Hematopoietic multipotent progenitor cell treated with erythropoietin and hydrocortisone succinate and interleukin-3 and kit ligand, for 8 days (in vitro differentiated cells): ENCODE results near the gene RABEP1.
"Not testable (repeated sequence)": the region's sequence is repeated elsewhere in the genome, so short reads cannot be mapped to it uniquely, and the experiment has no call there.

ENCODE experiments used
- DNase-seq: peaks from one replicate; pipeline ENCODE4 v3.0.0-alpha.2; 2015

The RABEP1 gene

GRCh38 chr17:5281814-5282641, at the start of gene RABEP1:
TSS of gene RABEP1 (plus strand) at chr17:5282284. CDS start at chr17:5282487, 203 bp downstream.
- DNase-seq = peak; percentile 90

DNA sequence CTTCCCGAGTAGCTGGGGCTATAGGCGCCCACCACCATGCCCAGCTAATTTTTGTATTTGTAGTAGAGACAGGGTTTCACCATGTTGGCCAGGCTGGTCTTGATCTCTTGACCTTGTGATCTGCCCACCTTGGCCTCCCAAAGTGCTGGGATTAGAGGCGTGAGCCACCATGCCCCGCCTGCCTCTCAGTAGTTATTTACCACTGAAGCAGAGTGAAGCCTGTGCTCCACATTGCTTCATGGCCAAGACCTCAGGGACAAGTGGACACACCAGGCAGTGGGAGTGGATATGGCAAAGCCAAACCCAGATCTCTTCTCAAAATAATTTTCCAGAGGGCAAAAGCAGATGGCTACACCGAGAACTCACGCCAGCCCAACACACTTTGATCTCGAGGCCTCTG, 48.6 kb upstream of the RABEP1 start:
- DNase-seq = not testable (repeated sequence)

DNA sequence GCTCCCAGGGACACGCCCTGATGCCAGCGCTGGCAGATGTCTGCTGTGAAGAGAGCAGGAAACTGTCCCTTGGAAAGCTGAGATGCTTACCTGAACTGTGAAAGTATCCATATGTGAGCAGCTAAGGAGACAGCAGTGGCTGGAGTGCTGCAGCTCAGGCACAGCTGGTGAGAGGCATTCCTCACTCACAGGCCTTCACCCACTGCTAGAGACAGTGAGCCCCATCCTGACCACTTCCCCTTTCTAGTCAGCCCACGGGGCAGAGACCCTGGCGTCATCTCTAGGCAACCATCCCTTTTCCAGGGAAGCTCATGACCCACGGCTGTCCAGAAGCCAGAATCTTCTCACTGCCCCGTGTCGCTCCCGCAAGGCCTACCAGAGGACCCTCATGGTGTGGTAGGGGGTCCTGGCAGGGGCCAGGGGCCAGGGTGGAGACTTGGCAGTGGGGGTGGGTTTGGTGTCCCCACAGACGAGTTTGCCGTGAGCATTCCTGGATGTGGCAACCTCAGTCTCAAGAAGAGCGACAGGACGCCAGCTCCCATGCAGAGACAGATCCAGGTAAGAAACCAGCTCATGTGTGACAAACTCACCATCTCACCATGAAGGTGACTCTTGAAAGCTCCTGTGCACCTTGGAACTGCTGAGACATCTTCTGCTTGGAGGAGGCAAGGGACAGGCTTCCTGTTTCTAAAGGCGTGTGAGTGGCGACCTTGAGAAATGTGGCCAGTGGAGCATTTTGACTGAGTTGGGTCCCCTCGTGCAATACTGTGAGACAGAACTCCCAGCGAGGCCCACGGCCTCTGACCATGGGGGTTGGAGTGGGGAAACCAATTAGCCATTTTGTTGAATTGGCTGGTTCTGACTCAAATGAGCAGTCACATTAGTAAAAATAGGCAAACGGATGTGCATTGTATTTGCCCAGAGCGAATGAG, 47.2 kb upstream of the RABEP1 start, which contains the start of gene SCIMP:
Gene SCIMP (minus strand): TSS at position 216 of the 932 bp plus-strand sequence. CDS start 105 bp downstream, at position 111.
- DNase-seq = no peak

- no peak for DNase-seq
Measured at GRCh38 chr17:5236938-5237540, 45.0 kb upstream of the RABEP1 start.

- DNase-seq = peak; percentile 85
Measured at GRCh38 chr17:5237541-5238016, 44.5 kb upstream of the RABEP1 start.

- DNase-seq = no peak
Measured at GRCh38 chr17:5238333-5238732, 43.8 kb upstream of the RABEP1 start.

- DNase-seq = not testable (repeated sequence)
Measured at GRCh38 chr17:5239769-5240168, 42.3 kb upstream of the RABEP1 start.

DNA sequence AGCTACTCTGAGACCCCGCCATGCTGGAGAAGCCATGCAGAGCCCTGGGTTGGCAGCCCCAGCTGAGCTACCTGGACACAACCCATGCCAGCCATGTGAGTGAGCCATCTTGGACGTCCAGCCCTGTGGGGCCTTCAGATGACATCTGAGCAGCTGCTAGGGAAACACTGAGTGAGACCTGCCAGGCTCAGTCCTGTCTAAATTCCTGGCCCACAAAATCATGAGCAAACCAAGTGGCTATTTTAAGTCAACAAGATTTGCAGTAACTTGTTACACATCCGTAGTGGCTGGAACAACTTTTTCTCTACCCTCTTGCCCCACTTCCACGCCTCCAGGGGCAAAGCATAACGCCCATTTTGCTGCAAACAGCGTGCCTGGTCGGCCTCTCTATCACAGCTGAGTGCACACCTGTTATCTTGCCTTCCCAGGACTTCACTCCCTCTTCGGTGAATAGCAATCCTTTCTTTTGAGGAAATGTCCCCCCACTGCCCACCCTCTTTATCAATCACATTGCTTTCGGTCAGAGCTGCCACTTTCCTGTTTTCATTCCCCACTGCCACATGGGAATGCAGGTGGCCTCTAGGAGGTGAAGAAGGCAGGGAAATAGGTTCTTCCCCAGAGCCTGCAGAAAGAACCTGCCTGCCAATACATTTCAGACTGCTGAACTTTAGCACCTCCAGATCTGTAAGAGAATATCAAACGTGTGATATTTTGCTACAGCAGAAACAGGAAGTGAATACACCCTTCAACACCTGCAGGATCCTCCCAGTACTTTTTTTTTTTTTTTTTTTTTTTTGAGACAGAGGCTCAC, 40.0 kb upstream of the RABEP1 start:
- DNase-seq = no peak

DNA sequence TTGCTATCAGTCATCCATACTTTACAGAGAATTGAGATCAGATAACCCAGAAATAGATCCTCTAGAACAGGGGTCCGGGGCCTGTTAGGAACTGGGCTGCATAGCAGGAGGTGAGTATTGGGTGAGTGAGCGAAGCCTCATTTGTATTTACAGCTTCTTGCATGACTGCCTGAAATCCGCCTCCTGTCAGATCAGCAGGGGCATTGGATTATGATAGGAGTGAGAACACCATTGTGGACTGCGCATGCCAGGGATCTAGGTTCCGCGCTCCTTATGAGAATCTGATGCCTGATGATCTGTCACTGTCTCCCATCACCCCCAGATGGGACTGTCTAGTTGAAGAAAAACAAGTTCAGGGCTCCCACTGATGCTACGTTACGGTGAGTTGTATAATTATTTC, 34.5 kb upstream of the RABEP1 start:
- DNase-seq = no peak

DNA sequence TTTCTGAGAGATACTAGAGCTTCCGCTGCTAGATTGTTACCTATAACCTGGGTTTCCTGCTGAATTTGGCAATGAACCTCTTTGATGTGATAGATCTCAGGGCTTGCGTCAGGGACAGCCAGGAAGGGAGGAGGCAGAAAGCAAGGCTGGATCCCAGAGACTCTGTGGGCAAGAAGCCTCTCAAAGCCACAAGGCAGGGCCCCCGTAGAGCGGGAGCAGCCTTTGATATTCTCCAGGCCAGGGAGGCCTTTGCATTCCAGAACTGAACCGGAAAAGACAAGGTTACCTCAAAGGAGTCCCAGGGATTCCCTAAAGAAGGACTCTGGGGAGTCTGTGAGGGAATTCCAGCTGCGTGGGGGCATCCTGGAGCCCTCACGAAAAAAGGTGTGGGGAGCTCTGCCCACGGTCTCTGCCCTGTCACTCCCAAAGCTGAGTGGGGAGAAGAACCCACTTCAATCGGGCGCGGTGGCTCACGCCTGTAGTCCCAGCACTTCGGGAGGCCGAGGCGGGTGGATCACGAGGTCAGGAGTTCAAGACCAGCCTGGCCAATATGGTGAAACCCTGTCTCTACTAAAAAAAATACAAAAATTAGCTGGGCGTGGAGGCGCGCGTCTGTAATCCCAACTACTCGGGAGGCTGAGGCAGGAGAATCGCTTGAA, 33.1 kb upstream of the RABEP1 start:
- no peak for DNase-seq

DNA sequence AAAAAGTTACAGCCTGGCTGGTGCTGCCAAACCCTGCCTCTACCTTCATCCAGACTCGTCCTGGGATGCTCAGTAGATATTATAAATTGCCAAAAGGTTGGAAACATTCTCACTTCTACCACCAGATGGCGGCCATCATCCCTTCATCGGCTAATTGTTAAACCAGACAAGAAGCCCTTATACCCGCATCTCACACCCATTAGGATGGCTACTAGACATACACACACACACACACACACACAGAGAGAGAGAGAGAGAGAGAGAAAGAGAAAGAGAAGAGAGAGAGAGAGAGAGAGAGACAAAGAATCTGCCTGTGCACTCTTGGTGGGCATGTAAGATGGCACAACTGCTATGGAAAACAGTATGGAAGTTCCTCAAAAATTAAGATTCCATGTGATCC, 32.5 kb upstream of the RABEP1 start:
- peak; percentile 86 for DNase-seq

- DNase-seq = no peak
Measured at GRCh38 chr17:5254414-5254813, 27.7 kb upstream of the RABEP1 start.

- DNase-seq = no peak
Measured at GRCh38 chr17:5254903-5255521, 27.1 kb upstream of the RABEP1 start.

DNA sequence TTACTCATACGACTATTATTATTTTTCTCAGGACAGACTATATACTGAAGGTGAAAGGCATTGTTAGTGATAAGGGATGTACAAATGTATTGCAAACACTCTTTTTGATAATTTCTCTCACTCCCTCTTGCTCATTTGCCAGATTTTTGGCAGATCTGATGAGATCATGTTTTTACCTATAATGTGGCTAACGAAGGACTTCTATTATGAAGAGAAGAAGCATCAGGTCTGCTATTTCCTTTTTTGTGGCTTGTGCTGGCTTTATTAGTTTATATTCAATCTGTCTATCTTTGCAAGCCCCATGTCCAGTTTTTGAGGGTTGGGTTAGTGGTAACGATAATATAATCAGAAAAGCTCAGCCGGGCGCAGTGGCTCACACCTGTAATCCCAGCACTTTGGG, 25.0 kb upstream of the RABEP1 start:
- no peak for DNase-seq

DNA sequence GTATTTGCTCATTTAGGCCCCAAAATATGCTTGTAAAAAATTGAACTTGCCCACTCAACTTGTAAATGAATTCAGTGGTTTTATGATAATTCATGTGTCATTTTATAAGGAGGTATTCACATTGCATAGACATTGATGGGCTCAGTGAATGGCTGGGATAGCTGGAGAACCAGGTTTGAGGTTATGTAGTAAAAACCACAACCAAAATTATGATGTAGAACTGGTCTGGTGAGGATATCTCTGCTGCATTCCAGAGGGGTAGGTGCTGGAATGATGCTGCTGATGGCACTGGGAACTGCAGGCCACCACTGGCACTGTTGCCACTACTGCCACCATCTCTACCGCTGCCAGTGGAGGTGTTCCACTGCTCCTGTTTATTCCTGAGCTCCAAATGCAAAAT, 21.5 kb upstream of the RABEP1 start:
- no peak for DNase-seq

DNA sequence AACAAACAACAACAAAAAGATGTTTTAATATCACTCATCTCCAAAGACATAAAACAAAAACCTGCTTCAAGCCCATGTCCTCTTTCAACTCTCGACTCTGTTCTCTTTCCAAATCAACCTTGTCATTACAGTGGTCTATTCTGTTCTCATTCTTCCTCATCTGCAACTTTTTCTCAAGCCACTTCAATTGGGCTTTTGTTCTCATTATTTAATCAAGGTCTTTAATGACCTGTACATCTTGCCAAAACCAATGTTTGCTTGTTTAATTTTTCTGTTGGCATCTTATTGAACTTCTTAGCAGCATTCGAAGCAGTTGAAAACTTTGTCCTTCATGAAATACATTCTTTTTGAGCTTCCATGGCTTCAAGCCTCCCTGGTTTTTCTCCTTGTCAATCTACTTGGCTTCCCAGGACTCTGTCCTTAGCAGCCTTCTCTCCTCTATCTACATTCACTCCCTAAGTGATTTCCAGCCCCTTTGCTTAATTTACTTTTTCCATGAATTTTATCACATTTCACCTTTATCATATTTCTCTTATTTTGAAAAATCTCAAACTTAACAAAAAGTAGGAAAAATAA, 19.6 kb upstream of the RABEP1 start:
- no peak for DNase-seq

DNA sequence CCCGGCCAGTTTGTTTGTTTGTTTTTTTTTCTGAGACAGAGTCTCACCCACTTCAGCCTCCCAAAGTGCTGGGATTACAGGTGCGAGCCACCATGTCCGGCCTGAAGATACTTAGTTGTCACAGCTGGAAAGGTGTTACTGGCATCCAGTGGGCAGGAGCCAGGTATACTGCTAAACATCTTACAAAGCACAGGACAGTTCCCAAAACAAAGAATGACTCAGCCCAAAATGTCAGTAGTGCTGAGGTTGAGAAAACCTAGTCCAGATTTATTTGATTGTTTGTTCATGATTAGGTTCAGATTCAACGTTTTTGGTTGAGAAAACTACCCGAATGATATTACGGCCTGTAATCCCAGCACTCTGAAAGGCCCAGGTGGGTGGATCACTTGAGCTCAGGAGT, 18.6 kb upstream of the RABEP1 start:
- DNase-seq = no peak

DNA sequence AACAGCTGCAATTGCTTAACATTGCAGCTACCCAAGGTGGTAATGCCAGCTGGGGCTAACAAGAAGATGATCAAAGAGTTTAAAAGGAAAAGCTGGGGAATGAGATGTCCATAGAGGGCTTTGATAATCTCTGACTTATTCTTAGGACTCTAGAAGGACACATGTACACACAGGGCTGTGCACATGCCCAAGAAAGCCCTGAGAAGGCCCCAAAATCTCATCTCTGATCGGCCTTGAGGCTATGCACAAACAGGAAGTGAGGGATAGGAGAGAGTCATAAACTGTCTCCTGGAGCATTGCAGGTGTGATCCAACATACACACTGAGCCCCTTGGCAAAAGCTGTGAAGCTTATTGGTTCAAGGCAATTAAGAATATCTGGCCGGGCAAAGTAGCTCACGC, 17.2 kb upstream of the RABEP1 start:
- DNase-seq = no peak

DNA sequence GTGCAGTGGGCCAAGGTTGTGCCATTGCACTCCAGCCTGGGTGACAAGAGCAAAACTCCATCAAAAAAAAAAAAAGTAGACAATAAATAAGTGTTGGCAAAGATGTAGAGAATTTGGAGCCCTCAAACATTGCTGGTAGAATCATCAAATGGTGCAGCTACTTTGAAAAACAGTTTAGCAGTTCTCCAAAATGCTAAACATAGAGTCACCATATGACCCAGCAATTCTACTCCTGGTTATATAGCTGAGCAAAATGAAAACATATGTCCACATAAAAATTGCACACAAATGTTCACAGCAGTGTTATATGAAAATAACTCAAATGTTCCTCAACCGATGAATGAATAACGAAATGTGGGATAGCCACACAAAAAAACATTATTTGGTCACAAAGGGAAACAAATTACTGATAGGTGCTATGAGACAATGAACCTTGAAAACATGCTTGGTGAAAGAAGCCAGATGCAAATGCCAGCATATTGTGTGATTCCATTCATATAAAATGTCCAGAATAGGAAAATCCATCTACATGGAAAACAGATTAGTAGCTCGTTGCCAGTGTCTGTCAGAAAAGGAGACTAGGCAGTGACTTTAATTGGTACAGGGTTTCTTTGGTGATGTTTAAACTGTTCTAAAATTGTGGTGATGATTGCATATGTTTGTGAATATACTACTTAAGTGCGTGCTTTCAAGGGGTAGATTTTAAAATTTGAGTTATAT, 12.7 kb upstream of the RABEP1 start:
- DNase-seq = no peak

- DNase-seq = no peak
Measured at GRCh38 chr17:5272322-5272721, 9.8 kb upstream of the RABEP1 start.
